Smooth muscle cell of the umbilical artery (primary cell): ENCODE results near the gene SAMM50. TPM values are rescaled to one million over a fixed set of nuclear protein-coding genes. Genes with fewer than 3 reads are reported as not detected.

ENCODE experiments used
- total RNA-seq: library from RNA; depleted of rRNA; stranded (reverse); fragments of >200 nt; gene quantifications from 2 replicates; pipeline ENCODE4 v1.2.3, GENCODE V29; 2014

The SAMM50 gene
- total RNA-seq, result 44.2 and 50.0 TPM in 2 replicates

DNA sequence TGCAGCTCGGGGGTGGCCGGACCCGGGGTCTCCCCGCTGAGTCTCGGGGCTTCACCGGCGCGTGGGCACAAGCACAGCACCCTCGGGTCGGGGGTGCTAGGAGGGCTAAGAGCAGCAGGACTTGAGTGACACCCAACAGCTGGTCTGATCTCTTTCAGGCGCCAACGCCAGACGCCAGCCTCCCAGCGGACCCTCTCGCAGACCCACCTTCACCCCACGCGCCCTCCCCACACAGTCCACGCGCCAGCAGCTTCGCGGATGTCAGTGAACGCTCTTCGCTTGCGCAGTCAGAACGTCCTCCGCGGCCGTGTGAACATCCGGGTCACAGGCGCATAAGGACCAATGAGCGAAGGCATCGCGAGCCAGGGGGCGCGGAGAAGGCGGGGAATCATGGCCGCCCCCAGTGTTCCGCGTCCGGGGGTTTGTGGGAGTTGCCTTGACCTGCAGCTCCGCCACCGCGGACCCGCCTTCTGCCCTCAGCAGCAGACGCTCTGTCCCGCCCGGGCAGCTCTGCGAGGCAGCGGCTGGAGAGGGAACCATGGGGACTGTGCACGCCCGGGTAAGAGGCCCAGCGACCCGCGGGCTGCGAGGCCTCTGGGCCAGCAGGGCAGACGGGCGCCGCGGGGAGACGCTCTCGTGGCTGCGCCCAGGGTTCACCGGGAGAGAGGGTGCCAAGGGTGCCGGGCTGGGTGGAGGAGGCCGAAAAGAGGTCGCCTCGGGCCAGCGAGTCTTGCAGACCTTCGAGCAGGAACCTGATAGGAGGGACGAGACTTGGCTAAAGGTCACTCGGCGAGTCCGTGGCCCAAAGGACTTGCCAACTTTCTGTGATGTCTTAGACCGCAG is at the start of gene SAMM50:
SAMM50 (plus strand) TSS at position 403 of the 843 bp plus-strand sequence; CDS start at position 539, 136 bp downstream.

DNA sequence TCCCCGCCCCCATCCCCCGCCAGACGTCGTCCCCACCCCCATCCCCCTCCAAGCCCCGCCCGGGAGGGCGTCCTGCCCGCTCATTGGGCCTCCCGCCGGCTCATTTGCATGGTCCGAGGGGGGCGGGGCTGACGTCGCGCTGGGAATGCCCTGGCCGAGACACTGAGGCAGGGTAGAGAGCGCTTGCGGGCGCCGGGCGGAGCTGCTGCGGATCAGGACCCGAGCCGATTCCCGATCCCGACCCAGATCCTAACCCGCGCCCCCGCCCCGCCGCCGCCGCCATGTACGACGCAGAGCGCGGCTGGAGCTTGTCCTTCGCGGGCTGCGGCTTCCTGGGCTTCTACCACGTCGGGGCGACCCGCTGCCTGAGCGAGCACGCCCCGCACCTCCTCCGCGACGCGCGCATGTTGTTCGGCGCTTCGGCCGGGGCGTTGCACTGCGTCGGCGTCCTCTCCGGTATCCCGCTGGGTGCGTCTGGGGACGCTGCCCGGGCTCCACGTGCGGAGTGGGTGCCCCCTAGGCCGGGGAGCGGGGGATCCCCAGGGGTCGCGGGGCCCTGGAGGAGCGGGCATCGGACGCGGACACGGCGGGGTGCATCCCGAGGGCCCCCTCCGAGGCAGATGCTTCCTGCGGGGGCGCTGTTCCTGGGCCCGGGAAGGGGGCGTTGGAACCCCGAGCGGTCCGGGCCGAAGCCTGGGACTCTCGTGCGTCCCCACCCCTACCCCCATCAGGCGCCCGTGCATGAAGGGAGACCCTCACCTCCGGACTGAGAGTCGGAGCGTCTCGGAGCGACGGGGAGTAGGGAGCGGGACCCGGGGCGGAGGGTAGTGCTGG is 31.4 kb upstream of the SAMM50 start, which contains the start of gene PNPLA3:
PNPLA3 (plus strand) TSS at position 175 of the 834 bp plus-strand sequence; CDS start at position 282, 107 bp downstream.

DNA sequence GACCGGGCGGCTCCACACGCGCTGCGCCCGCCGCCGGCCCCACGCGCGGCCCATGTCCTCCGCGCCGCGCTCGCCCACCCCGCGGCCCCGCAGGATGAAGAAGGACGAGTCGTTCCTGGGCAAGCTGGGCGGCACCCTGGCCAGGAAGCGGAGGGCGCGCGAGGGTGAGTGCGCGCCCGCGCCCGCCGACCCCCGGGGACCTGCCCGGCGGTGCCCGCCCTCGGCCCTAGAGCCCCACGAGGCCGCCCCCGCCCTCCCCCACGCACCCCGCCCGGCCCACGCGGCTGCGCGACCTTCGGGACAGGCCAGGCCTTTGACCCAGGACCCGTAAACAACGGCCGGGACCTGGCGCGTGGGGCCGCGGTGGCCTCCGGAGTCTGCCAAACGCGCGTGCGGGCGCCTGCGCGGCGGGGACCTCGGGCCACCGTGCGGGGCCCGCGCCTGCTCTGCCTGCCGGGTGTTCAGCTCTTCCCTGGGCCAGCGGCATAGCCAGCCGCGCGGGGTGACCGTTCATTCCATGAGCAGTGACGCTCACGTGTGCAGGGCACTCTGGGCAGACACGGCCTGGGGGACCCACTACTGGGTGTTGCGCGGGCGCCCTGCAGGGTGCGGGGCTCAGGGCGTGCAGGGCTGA is 69.2 kb downstream of the SAMM50 start, which contains the start of gene PARVB:
PARVB (plus strand) TSS at position 15 of the 634 bp plus-strand sequence; CDS start at position 53, 38 bp downstream.

Other genes starting within 250 kb of the SAMM50 start
- gene EFCAB6, start 143.1 kb upstream of the SAMM50 start, total RNA-seq, result 1.5 and 3.3 TPM in 2 replicates
- 0.30 and 1.1 TPM in 2 replicates for gene SULT4A1, start 92.9 kb upstream of the SAMM50 start, total RNA-seq
- gene PNPLA5, start 63.4 kb upstream of the SAMM50 start, total RNA-seq, result not detected in 2 replicates
- 5.3 and 7.5 TPM in 2 replicates for gene PNPLA3, start 31.6 kb upstream of the SAMM50 start, total RNA-seq
- gene PARVB, start 68.9 kb downstream of the SAMM50 start, total RNA-seq, result 23.2 and 54.1 TPM in 2 replicates
- 0.05 TPM in 1 of 2 replicates, not detected in the other for gene PARVG, start 225.5 kb downstream of the SAMM50 start, total RNA-seq